SKM-1 (cell line): ENCODE results near the gene WASHC3.
"Not testable (repeated sequence)": the region's sequence is repeated elsewhere in the genome, so short reads cannot be mapped to it uniquely, and the experiment has no call there.

Source experiments
- DNase-seq: peaks from one replicate; lab custom pipeline; 2025; ENCODE audit not compliant: unreplicated experiment; lab: John Stamatoyannopoulos, UW

Gene WASHC3, protein sequence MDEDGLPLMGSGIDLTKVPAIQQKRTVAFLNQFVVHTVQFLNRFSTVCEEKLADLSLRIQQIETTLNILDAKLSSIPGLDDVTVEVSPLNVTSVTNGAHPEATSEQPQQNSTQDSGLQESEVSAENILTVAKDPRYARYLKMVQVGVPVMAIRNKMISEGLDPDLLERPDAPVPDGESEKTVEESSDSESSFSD

GRCh38 chr12:102061560-102062418 is at the start of gene WASHC3:
Gene WASHC3, minus strand, starts transcription at chr12:102061991. Its CDS starts 29 bp downstream, at chr12:102061962.
- peak; percentile 67 for DNase-seq

DNA sequence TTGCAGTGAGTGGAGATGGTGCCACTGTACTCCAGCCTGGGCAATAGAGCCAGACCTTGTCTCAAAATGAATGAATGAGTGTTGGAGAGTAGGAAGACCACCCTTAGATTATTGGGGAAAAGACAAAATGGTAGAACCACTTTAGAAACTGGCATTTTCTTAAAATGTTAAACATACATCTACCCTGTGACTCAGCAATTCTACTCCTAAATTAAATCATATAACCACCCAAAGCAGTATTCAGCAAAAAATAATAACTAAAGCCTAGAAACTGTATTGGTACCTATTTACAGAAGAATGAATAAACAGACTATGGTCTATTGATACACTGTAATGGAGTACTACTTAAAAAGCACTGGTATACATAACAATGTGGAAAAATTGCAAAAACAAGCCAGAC is 49.0 kb upstream of the WASHC3 start:
- DNase-seq, result no peak

DNA sequence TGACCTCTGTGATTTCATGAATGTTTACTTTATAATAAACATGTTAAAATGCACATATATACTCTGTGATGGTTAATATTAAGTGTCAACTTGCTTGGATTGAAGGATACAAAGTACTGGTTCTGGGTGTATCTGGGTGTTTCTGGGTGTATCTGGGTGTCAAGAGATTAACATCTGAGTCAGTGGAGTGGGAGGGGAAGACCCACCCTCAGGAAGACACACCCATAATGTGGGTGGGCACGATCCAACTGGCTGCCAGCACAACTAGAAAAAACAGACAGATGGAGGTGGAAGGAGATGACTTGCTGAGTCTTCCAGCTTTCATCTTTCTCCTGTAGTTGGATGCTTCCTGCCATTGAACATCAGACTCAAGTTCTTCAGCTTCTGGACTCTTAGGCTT is 46.2 kb upstream of the WASHC3 start:
- no peak for DNase-seq

- no peak for DNase-seq
Measured at GRCh38 chr12:102106905-102107304, 45.1 kb upstream of the WASHC3 start.

GRCh38 chr12:102096855-102097254 is 35.1 kb upstream of the WASHC3 start:
- no peak for DNase-seq

- no peak for DNase-seq
Measured at GRCh38 chr12:102095677-102096263, 34.0 kb upstream of the WASHC3 start.

- DNase-seq, result no peak
Measured at GRCh38 chr12:102093319-102093718, 31.5 kb upstream of the WASHC3 start.

DNA sequence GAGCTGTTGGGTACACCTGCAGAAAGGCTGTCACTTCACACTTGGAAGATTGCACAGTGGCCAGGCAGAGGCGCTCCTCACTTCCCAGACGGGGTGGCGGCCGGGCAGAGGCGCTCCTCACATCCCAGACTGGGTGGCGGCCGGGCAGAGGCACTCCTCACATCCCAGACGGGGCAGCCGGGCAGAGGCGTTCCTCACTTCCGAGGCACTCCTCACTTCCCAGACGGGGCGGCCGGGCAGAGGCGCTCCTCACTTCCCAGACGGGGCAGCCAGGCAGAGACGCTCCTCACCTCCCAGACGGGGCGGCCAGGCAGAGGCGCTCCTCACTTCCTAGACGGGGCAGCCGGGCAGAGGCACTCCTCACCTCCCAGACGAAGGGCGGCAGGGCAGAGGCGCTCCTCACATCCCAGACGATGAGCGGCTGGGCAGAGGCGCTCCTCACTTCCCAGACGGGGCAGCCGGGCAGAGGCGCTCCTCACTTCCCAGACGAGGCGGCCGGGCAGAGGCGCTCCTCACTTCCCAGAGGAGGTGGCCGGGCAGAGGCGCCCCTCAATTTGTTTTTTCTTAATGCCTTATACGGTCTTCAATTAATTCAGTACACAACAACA is 27.5 kb upstream of the WASHC3 start:
- not testable (repeated sequence) for DNase-seq

GRCh38 chr12:102080842-102081241 is 19.1 kb upstream of the WASHC3 start:
- DNase-seq, result no peak

DNA sequence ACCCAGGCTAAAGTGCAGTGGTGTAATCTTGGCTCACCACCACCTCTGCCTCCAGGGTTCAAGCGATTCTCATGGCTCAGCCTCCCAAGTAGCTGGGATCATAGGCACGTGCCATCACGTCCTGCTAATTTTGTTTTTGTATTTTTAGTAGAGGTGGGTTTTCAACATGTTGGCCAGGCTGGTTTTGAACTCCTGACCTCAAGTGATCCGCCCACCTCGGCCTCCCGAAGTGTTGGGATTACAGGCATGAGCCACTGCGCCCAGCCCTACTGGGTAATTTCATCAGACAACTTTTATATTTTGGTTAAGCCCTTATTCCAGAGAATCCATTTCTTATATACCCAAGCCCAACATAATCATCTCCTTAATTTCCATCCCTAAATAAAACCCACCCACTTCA is 10.3 kb upstream of the WASHC3 start:
- DNase-seq, result not testable (repeated sequence)

- DNase-seq, result no peak
Measured at GRCh38 chr12:102069707-102070106, 7.9 kb upstream of the WASHC3 start.

- no peak for DNase-seq
Measured at GRCh38 chr12:102067574-102068258, 5.9 kb upstream of the WASHC3 start.

DNA sequence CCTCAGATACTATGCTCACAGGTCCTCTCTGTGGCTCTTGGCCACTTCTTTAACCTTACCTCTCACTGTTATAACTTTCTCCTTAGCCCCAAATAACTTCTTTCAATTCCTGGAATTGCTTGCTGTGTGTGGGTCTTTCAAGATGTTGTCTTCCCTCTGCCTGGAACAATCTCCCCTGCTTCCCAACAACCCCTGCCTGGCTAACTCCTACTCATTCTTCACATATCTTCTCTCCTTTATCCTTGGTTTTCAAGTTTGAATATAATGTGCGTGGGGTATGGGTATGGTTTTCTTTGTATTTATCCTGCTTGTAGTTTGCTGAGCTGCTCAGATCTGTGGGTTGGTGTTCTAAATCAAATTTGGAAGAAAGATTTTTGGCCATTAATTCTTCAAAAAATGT is 2.7 kb upstream of the WASHC3 start:
- no peak for DNase-seq

GRCh38 chr12:102063069-102063468 is 1.3 kb upstream of the WASHC3 start:
- no peak for DNase-seq

DNA sequence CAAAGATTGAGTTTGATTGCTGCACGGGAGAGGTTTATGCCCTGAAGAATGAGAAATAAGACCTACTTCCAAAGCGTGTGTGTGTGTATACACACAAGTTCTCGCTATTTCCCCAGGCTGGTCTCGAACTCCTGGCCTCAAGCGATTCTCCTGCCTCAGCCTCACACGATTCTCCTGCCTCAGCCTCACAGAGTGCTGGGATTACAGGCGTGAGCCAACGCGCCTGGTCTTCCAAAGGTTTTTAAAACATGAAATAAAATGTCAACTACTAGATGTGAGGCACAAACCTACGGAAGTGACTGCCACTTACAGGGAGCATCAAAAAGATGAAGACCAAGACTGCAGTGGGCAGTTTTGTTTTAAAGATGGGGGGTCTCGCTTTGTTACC is 622 bp upstream of the WASHC3 start:
- no peak for DNase-seq

GRCh38 chr12:102061096-102061559 is 663 bp downstream of the WASHC3 start:
- DNase-seq, result no peak

GRCh38 chr12:102059343-102059742 is 2.4 kb downstream of the WASHC3 start:
- DNase-seq, result no peak

DNA sequence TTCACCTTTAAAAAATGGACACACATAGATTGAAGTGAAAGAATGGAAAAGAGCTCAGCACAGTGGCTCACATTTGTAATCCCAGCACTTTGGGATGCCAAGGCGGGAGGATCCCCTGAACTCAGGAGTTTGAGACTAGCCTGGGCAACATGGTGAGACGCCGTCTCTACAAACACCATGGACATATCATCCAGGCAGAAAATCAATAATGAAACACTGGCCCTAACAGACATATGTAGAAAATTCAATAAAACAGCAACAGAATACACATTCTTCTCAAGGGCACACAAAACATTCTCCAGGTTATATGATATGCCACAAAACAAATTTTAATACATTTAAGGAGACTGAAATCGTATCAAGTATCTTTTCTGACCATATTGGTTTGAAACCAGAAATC is 7.4 kb downstream of the WASHC3 start:
- DNase-seq, result no peak

DNA sequence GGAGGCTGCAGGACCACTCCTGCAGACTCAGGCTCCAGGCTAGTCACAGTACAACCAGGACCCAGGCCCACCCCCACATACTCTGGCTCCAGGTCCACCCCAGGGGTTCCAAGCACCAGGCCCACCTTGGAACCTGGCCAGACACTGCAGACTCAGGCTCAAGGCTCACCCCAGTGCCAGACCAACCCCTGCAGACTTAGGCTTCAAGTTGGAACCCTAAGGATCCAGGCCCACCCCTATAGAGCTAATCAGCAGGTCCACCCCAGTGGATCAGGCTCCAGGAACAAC is 8.8 kb downstream of the WASHC3 start:
- no peak for DNase-seq

- no peak for DNase-seq
Measured at GRCh38 chr12:102052192-102053061, 9.4 kb downstream of the WASHC3 start.
